ENCODE measurements around the gene ADCY1.

Gene ADCY1

DNA sequence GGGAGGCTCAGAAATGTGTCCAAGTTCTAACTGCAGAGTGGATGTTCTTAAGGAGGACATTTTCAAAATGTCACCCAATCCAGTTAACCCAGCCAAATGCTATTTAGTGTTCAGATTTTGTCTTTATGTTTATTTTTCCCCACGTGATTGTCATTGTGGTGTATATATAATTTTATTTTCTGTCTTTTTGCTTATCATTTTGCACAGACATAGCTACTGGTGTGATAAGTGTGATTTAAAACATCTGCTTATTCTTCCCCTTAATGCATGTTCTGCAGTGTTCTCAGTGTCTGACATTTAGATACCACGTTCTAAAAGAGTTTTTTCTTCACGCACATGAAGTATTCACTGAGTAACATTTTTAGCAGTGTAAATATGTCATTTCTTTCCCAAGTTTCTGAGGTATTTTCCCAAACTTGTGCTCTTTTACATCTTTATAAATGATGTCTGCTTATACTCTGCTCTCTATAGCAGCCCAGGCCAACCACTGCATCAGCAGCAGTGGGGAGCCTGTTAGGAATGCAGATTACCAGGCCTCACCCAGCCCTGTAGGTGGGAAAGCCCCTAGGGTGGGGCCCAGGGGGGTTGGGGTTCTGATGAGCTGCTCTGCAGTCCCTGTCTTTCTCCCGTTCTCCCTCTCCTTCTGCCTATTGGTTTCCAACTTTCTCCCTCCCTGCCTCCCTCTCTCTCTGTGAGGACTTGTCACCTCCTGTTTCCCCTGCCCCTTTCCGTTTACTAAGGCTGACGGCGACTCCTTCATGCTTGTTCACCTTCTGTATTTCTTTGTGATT, 20.8 kb downstream of the ADCY1 start:
- no peak for DNase-seq

DNA sequence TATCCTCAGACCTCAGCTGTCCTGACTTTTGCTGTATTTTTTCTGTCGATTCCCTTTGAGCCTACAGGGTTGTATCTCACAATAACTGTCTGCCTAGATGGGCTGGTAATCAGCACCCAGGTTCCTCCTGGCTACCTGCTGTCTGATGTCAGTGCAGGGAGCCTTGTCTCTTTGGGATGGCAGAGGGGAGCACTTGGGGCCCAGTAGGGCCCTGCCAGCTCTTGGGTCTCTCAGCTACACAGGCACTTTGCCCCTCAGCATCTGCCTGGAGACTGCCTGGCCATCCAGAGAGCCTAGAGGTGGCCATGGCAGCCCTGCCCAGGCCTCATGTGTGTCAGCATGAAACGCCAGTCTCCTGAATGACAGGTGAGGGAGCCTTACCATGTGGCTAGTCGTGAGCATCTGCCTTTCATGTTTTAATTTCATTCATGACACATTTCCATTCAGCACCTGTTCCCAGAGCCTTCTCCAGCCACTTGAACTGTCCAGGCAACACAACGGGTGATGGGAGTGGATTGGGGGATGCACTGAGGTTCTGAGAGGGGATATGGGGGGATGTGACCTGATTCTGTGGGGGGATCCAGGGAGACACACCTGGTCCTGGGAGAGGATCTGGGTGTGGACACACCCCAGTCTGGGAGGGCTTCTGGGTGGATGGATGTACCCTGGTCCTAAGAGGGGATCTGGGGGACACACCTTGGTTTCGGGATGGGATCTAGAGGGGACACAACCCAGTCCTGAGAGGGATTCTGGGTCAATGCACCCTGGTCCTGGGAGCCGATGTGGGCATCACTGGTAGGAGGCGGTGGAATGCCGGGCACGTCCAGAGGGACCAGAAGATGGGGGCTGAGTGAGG, 21.9 kb downstream of the ADCY1 start:
- DNase-seq, result no peak

- DNase-seq, result no peak
Measured at GRCh38 chr7:45596665-45597095, 22.5 kb downstream of the ADCY1 start.

- no peak for DNase-seq
Measured at GRCh38 chr7:45597286-45597984, 23.3 kb downstream of the ADCY1 start.

DNA sequence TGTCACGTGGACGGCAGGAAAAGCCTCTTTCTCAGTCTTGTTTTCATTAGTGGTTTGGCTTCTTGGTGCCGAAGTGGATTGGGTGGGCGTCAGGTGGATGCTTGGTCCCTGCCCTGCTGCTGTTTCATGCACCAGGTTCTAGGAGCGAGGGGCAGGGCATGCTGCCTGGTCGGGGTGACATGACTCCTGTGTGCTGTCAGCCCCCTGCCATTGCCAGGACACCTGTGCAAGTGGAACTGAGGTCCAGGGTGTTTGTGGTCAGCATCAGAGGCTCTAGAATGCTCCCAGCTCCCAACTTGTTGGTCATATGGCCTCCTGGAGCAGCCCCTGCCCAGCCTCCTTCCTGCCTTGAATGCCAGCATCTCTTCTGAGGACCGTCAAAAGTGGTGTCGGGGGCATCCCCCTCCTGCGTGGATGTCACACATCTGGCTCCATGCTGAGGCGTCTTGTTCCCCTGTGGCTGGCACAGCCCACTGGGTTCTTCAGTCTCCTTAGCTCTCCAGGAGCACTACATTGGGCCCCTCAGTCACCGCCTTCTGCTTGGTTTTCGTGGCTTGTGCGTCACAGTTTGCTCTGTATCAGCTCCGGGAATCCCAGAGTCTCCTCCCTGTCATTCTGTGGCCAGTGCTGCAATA, 24.8 kb downstream of the ADCY1 start:
- no peak for DNase-seq

DNA sequence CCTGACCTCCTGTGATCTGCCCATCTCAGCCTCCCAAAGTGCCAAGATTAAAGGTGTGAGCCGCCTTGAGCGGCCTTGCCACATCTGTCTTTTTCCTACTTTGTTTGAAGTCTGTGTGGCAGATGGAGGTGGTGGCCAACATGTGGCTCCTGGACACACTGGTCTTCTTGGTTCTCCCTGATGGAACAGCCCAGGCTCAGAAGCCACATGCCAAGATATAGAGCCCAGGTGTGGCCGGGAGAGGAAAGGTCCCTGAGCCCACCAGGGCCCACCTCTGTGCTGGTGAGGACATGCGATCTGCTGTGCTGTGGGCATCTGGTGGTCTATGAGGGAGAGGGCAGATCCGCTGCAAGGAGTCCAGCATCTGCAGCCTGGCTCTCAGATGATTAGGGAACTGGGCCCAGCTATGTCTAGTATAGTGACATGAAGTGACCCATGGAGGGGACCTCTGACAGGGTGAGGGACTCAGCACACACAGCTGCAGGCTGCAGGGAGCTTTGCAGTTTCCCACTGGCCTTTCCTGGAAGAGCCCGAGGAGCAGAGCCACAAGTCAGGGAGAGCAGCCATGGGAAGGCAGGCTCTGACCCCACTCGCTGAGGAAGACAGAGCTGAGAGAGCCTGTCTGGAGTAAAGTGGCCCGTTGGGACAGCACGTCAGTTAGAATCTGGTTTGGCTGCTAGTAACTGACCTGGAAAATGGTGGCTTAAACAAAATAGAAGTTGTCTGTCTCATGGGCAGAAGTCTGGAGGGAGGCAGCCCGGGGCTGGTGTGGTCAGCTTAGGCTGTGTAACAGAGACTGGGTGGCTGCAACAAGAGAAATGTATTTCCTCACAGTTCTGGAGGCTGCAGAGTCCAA, 25.9 kb downstream of the ADCY1 start:
- DNase-seq, result no peak

DNA sequence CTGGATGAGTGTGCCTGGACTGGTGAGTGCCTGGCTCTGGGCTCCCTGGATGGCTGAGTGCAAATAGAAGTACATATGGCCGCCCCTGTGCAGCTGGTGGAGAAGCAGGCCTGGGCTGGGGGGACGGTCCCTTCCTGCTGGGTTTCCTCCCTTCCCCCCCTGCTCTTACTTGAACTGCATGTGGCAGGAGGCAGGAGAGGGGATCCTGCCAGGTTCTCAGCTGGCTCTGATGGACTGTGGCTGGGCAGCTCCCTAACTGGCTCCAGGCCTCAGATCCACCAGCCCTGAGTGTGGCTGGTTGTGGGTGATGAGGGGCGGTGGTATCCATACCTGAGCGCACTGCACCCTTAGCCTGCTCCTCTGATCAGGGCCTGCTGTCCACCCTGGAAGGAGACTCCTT, 26.9 kb downstream of the ADCY1 start:
- no peak for DNase-seq

GRCh38 chr7:45601816-45602540, 27.8 kb downstream of the ADCY1 start:
- DNase-seq, result no peak

DNA sequence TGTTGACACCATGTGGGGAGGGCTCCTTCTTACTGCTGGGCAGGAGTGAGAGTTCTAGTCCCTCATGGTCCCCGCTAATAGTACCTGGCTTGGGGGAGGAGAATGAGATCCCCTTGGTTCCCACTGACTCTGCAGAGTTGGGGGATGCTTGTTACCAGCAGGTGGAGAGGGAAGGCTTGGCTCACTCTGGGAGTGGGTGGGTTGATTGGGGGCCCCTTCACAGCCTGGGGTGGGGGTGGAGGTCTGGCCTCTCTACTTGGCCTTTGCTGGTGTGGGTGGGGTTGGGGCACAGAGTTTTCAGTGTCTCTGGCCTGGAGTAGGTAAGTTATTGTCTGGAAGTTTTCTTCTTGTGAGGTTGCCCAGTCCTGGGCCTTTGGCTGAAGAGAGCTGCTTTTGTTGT, 31.9 kb downstream of the ADCY1 start:
- DNase-seq, result no peak

DNA sequence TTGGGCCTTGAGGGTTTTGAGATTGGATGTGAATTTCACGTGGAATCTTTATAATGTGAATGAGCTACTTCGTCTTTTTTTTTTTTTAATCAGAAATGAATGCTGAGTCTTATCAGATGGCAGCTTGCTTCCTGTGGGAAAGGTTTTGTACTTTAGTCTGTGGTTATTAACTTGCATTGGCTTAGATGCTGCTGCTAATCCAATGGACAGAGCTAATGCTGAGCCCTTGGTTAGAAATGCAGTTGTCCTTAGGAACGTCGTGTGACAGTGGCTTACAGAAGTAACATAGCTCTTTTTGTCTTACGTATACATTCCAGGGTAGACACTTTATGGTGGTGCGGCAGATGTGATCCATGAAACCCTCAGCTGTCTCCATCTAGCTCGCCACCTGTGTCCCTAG, 32.8 kb downstream of the ADCY1 start:
- DNase-seq, result no peak

GRCh38 chr7:45609180-45609579, 35.0 kb downstream of the ADCY1 start:
- no peak for DNase-seq

DNA sequence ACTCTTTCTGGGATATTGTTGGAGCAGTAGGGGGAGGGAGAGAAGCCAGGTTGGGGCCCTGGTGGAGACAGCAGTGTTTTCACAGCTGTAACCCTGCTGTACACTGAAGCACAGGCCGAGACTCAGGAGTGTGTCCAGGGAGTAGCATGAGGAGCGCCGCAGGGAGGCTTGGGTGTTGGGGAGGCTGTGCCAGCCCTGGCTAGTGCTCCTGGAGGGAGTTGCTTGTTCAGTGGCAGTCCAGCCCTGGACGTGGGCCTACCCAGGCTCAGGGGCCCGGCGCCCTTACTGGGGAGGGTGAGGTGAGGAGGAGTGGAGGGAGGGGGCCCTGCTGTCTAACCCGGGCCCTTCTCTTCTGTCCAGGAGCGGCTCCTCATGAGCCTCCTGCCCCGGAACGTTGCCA, 35.9 kb downstream of the ADCY1 start:
- no peak for DNase-seq

DNA sequence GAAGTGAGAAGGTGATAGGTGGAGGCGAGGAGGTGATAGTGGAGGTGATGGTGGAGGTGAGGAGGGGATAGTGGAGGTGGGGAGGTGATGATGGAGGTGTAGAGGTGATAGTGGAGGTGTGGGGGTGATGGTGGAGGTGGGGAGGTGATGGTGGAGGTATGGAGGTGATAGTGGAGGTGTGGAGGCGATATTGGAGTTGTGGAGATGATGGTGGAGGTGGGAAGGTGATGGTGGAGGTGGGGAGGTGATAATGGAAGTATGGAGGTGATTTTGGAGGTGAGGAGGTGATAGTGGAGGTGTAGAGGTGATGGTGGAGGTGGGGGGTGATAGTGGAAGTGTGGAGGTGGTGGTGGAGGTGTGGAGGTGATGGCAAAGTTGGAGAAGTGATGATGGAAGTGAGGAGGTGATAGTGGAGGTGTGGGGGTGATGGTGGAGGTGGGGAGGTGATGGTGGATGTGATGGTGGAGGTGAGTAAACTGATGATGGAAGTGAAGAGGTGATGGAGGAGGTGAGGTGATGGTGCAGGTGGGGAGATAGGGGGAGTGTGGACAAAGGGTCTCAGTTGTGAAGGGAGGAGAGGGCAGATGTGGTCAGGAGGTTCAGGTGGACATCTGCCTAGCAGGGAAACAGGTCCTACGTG, 36.6 kb downstream of the ADCY1 start:
- no peak for DNase-seq

GRCh38 chr7:45617166-45617565, 43.0 kb downstream of the ADCY1 start:
- no peak for DNase-seq

GRCh38 chr7:45622058-45622457, 47.9 kb downstream of the ADCY1 start:
- DNase-seq, result no peak

- no peak for DNase-seq
Measured at GRCh38 chr7:45623157-45623556, 49.0 kb downstream of the ADCY1 start.

DNA sequence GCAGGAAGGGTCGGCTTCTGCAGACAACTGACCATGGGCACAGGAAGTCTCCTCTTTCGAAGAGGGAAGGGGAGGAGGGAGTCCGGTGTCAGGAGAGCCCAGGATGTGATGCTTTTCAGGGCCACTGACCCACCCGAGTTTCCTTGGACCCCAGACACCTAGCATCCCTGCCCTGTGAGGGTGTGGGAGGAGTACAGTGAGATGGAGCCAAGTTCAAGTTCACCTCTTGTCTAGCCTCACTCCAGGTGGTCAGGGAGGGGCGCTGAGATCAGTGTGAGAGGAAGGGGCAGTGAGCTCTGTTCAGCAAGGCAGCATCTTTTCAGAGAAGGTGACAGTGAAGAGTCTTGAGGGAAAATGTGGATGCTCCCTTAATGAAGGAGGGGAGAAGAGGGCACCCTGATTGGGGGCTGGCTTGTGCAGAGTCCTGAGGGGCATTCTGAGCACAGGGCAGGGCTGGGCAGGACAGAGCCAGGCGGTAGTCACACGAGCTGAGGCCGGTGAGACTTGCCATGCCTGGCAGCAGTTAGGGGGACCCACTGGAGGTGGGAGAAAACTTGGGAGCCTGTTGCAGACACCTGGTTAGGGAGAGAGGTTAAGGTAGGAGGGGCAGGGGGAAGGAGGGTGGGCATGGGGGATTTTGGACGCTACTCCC, 49.7 kb downstream of the ADCY1 start:
- DNase-seq, result no peak

- no peak for DNase-seq
Measured at GRCh38 chr7:45624392-45624760, 50.2 kb downstream of the ADCY1 start.

DNA sequence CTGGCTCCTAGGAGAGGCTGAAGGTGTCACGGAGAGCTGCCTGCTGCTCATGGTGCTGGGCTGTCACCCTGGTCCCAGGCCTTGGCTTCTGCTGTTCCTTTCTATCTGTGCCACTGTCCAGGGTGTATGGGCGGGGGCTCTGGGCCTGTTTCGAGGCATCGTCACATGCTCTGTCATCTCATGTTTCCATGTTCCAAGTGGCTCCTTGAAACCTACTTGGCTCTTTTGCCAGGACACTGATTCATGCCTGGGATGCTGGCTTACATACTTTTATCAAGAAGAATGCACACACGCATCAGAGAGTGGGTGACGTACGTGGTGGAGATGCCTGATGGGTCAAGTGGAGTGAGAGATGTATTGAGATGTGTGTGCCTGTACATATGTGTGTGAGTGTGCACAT, 50.9 kb downstream of the ADCY1 start:
- DNase-seq, result no peak

DNA sequence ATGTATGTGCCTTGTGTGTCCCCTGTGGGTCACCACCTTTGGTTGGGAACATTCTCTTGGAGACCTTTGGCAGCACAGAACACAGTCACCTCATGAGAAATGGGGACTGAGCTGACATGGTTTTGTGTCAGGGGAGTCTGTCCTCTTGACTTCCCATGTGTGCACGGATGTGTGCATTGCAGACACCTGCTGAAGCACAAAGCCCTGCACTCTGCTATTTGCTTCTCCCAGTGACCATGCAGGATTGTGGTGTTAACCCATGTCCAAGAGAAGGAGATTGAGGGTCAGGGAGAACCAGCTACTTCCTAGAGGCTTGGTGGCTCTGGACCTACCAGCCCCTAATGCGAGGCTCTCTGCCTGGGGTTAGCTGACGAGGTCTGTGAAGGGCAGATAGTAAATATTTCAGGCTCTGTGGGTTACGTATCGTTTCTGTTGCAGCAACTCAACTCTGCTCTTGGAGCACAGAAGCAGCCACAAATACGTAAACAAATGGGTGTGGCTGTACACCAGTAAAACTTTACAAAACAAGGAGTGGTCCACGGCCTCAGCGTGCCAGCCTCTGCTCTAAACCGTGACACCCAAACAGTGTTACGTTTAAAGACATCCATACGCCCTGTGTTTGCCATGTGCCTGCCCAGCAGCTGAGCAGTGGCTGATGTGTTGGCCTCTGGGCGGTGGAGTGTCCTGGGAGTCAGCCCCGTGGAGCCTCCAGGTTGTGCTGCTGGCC, 51.7 kb downstream of the ADCY1 start:
- no peak for DNase-seq
